Measurements from ENCODE around the gene KEAP1.
A peak's percentile ranks its signal among the peaks of the same experiment; 100 is the strongest.

KEAP1 gene

DNA sequence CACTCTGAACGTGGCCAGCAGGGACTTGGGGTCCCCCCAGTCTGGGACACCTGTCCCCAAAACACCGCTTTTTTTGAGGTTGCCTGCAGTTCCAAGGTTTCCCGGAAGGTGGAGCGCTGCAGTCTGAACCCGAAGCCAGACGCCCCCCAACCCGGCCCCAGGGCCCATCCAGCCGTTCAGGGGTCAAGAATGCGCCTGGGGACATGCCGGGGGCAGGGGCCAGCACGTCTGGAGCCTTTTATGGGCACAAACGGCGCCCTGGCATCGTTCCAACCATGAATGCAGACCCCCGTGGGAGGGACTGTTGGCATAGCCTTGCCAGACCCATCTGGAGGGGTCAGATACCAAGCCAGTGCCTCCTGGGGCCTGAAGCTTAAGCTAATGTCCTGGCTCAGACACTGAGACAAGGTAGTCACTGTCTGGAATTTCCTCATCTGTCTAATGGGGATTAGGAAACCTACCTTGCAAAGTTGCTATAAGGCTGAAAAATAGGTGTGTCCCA lies 7.2 kb upstream of the KEAP1 start:
- TF ChIP-seq, protein P1, sequence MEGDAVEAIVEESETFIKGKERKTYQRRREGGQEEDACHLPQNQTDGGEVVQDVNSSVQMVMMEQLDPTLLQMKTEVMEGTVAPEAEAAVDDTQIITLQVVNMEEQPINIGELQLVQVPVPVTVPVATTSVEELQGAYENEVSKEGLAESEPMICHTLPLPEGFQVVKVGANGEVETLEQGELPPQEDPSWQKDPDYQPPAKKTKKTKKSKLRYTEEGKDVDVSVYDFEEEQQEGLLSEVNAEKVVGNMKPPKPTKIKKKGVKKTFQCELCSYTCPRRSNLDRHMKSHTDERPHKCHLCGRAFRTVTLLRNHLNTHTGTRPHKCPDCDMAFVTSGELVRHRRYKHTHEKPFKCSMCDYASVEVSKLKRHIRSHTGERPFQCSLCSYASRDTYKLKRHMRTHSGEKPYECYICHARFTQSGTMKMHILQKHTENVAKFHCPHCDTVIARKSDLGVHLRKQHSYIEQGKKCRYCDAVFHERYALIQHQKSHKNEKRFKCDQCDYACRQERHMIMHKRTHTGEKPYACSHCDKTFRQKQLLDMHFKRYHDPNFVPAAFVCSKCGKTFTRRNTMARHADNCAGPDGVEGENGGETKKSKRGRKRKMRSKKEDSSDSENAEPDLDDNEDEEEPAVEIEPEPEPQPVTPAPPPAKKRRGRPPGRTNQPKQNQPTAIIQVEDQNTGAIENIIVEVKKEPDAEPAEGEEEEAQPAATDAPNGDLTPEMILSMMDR (IDR thresholded peaks at IDR 0.05; ENCODE audit: low read depth, low read length) = peak; percentile 78
- no peak overlapping the region for H3K4me3 ChIP-seq (ENCODE audit: low read depth, low read length)
- no peak for DNase-seq (ENCODE audit: low read depth, low spot score)
- in situ Hi-C loops (cut with HindIII; ENCODE audit: low sequenced_read_pairs) = no loop called here

GRCh38 chr19:10508707-10509106 lies 5.6 kb upstream of the KEAP1 start:
- H3K4me3 ChIP-seq (ENCODE audit: low read depth, low read length) = no peak overlapping the region
- TF ChIP-seq, protein P1 (IDR thresholded peaks at IDR 0.05; ENCODE audit: low read depth, low read length) = no peak
- in situ Hi-C loops (cut with HindIII; ENCODE audit: low sequenced_read_pairs) = no loop called here
- DNase-seq (ENCODE audit: low read depth, low spot score) = peak; percentile 19

- no peak overlapping the region for H3K4me3 ChIP-seq (ENCODE audit: low read depth, low read length)
- no peak for DNase-seq (ENCODE audit: low read depth, low spot score)
- TF ChIP-seq, protein P1 (IDR thresholded peaks at IDR 0.05; ENCODE audit: low read depth, low read length) = no peak
- in situ Hi-C loops (cut with HindIII; ENCODE audit: low sequenced_read_pairs) = no loop called here
Observed at GRCh38 chr19:10508036-10508435, 4.9 kb upstream of the KEAP1 start.

GRCh38 chr19:10505583-10506229 lies 2.5 kb upstream of the KEAP1 start:
- DNase-seq (ENCODE audit: low read depth, low spot score) = peak; percentile 55
- in situ Hi-C loops (cut with HindIII; ENCODE audit: low sequenced_read_pairs) = no loop called here
- TF ChIP-seq, protein P1 (IDR thresholded peaks at IDR 0.05; ENCODE audit: low read depth, low read length) = peak; percentile 85
- no peak overlapping the region for H3K4me3 ChIP-seq (ENCODE audit: low read depth, low read length)

- peak; percentile 89 for DNase-seq (ENCODE audit: low read depth, low spot score)
- in situ Hi-C loops (cut with HindIII; ENCODE audit: low sequenced_read_pairs) = no loop called here
- peak overlapping the region; percentile 80 for H3K4me3 ChIP-seq (ENCODE audit: low read depth, low read length)
- TF ChIP-seq, protein P1 (IDR thresholded peaks at IDR 0.05; ENCODE audit: low read depth, low read length) = no peak
Observed at GRCh38 chr19:10502524-10503001, 593 bp downstream of the KEAP1 start.

DNA sequence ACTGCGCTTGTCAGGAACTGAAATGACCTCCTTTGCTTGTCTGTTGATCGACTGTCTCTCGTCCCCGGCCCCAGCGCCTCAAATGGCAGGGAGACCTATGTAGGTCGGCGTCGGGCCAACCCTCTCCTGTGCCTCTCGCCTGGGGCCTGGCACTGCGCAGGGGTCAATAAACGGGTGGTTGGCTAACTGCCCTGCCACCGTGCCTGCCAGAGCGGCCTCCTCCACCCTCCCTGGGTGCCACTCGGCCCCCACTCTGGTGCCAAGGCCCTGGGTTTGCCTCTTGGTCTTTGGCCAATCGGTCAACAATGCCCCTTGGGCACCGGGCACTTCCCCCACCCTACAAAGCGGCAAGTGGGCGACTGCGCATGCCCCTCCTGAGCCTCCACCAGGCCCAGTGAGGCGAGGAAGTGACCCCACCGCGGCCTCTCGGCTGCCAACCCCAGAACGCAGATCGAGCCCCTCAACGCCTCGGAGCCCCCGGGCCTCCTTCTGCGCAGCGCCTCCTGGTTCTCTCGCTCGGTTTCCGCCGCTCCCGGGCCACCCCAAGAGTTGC lies 1.1 kb downstream of the KEAP1 start:
- DNase-seq (ENCODE audit: low read depth, low spot score) = peak; percentile 35
- peak overlapping the region; percentile 80 for H3K4me3 ChIP-seq (ENCODE audit: low read depth, low read length)
- TF ChIP-seq, protein P1 (IDR thresholded peaks at IDR 0.05; ENCODE audit: low read depth, low read length) = no peak
- in situ Hi-C loops (cut with HindIII; ENCODE audit: low sequenced_read_pairs) = no loop called here

Measured in astrocyte of the spinal cord (primary cell).